OCI-LY3 (cell line): ENCODE data around the gene POLN.

Experiments used
- EZH2phosphoT487 ChIP-seq: fragments of 200-600 bp; shearing (Covaris generic); IDR thresholded peaks from 2 replicates; pipeline ENCODE4 v1.6.1; 2018; ENCODE audit warnings: antibody characterized with exemption, mixed run types, low read depth
- TF ChIP-seq, protein P1 (sequence below): fragments of 200-600, 300-600 bp; sonication (generic); IDR thresholded peaks from 2 replicates; pipeline ENCODE4 v1.5.1; 2014; ENCODE audit warnings: antibody characterized with exemption, low read length, low read depth

GRCh38 chr4:2261110-2261852, 19.4 kb upstream of the POLN start:
- TF ChIP-seq, protein P1, sequence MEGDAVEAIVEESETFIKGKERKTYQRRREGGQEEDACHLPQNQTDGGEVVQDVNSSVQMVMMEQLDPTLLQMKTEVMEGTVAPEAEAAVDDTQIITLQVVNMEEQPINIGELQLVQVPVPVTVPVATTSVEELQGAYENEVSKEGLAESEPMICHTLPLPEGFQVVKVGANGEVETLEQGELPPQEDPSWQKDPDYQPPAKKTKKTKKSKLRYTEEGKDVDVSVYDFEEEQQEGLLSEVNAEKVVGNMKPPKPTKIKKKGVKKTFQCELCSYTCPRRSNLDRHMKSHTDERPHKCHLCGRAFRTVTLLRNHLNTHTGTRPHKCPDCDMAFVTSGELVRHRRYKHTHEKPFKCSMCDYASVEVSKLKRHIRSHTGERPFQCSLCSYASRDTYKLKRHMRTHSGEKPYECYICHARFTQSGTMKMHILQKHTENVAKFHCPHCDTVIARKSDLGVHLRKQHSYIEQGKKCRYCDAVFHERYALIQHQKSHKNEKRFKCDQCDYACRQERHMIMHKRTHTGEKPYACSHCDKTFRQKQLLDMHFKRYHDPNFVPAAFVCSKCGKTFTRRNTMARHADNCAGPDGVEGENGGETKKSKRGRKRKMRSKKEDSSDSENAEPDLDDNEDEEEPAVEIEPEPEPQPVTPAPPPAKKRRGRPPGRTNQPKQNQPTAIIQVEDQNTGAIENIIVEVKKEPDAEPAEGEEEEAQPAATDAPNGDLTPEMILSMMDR: no peak
- no peak for TF ChIP-seq EZH2phosphoT487
